HepG2 (cell line): ENCODE results near the gene SLC12A5. TPM values are rescaled to one million over a fixed set of nuclear protein-coding genes. Genes with fewer than 3 reads are reported as not detected.

Source experiments
- ATAC-seq: fragments of 200-7000 bp; cut with Tn5 transposase; 3 replicates; pipeline ENCODE4 v1.9.1; 2020; ENCODE audit warnings: mild to moderate bottlenecking, moderate library complexity
- BruUV-seq: library from RNA; stranded (reverse); fragments of 400-500 nt; replicated peaks from 2 replicates; lab custom pipeline; 2021; lab: Mats Ljungman, UMichigan
- CTCF ChIA-PET: fragments of 300-600 bp; formaldehyde crosslinking; extraction: SDS; loops from one replicate; lab custom pipeline; 2021; ENCODE audit warnings: low total read pairs, inconsistent platforms, low intra/inter-chr PET ratio; lab: Yijun Ruan, JAX
- POLR2A ChIA-PET: fragments of 350-600 bp; sonication (Branson Sonifier 250); formaldehyde crosslinking; loops from one replicate; lab custom pipeline; 2020; ENCODE audit warnings: antibody characterized with exemption, inconsistent platforms; lab: Yijun Ruan, JAX
- DNase-seq: peaks from one replicate; pipeline ENCODE4 v3.0.0-alpha.2; 2015; ENCODE audit warnings: low spot score
- FAIRE-seq: peaks from 3 replicates; lab custom pipeline; 2011; peaks lifted over from hg19 to GRCh38; lab: Jason Lieb, UNC
- H2AFZ ChIP-seq: one replicate; pipeline ENCODE4 v1.6.1; 2011; ENCODE audit warnings: low read length, inconsistent platforms
- H3K27ac ChIP-seq: fragments of 300-600 bp; 3 replicates; pipeline ENCODE4 v1.8.0; 2011; ENCODE audit warnings: mixed run types, mild to moderate bottlenecking, mixed read lengths, low read length, inconsistent platforms; ENCODE audit not compliant: insufficient read depth; ENCODE audit errors: extremely low read length
- H3K27me3 ChIP-seq, 2 experiments: fragments of 200-600 bp in 1 of 2; 2 replicates in 1 of 2; 3 replicates in 1 of 2; pipeline versions ENCODE4 v1.6.0 to v1.8.0; 2011; ENCODE audit warnings: low read length in 2 of 2, mild to moderate bottlenecking in 2 of 2, moderate library complexity in 2 of 2, inconsistent platforms in 1 of 2; ENCODE audit not compliant: insufficient read depth in 2 of 2, control insufficient read depth in 1 of 2
- H3K36me3 ChIP-seq, 2 experiments: fragments of 200-600 bp in 1 of 2; replicated peaks in 1 of 2; 2 replicates in 1 of 2; 3 replicates in 1 of 2; pipeline versions ENCODE4 v1.5.1 to v1.8.0; 2011; ENCODE audit warnings: low read length in 2 of 2, inconsistent platforms in 1 of 2; ENCODE audit not compliant: insufficient read depth in 2 of 2, control insufficient read depth in 1 of 2
- H3K4me1 ChIP-seq: 2 replicates; pipeline ENCODE4 v1.5.1; 2012; ENCODE audit warnings: low read length, inconsistent platforms; ENCODE audit not compliant: insufficient read depth
- H3K4me2 ChIP-seq: 2 replicates; pipeline ENCODE4 v1.6.0; 2011; ENCODE audit warnings: low read depth, low read length, inconsistent platforms
- H3K4me3 ChIP-seq, 3 experiments: fragments of 200-600 bp in 1 of 3; sonication (generic), shearing (Covaris generic) in 1 of 3; replicated peaks in 1 of 3; 2 replicates each; pipeline ENCODE4 v1.5.1; 2011 to 2016; ENCODE audit warnings: low read length in 3 of 3, inconsistent platforms in 2 of 3, low read depth in 2 of 3, mild to moderate bottlenecking in 2 of 3, control low read depth in 1 of 3, mixed read lengths in 1 of 3; ENCODE audit not compliant: insufficient read depth in 1 of 3
- H3K79me2 ChIP-seq: one replicate; pipeline ENCODE4 v1.6.1; 2011; ENCODE audit warnings: low read length, inconsistent platforms; ENCODE audit not compliant: insufficient read depth
- H3K9ac ChIP-seq: 2 replicates; pipeline ENCODE4 v1.6.0; 2011; ENCODE audit warnings: mild to moderate bottlenecking, low read depth, low read length, inconsistent platforms; ENCODE audit not compliant: insufficient read depth
- H3K9me3 ChIP-seq: 2 replicates; pipeline ENCODE4 v1.5.1; 2012; ENCODE audit warnings: mild to moderate bottlenecking, low read length
- H4K20me1 ChIP-seq: 2 replicates; pipeline ENCODE4 v1.6.0; 2011; ENCODE audit warnings: inconsistent platforms, mild to moderate bottlenecking, low read length, moderate library complexity; ENCODE audit not compliant: insufficient read depth
- ATAD3A ChIP-seq: sonication (generic); formaldehyde crosslinking; IDR thresholded peaks from 2 replicates; pipeline ENCODE4 v1.4.0; 2020; ENCODE audit warnings: missing genetic modification reagents
- CHD2 ChIP-seq: IDR thresholded peaks from 2 replicates; pipeline ENCODE4 v1.6.1; 2011; ENCODE audit warnings: low read depth, low read length, improper control_type of control experiment
- HMGXB4 ChIP-seq, 2 experiments: sonication (generic) in 1 of 2; formaldehyde crosslinking in 1 of 2; IDR thresholded peaks; 2 replicates each; pipeline versions ENCODE4 v1.4.0 to v1.6.1; 2018 to 2020; ENCODE audit warnings: missing genetic modification reagents in 2 of 2, borderline replicate concordance in 1 of 2, low read depth in 1 of 2, mild to moderate bottlenecking in 1 of 2, missing biosample characterization in 1 of 2
- KAT8 ChIP-seq: IDR thresholded peaks from 2 replicates; pipeline ENCODE4 v1.6.1; 2016; ENCODE audit warnings: missing genetic modification reagents, missing compliant biosample characterization
- KLF11 ChIP-seq: IDR thresholded peaks from 2 replicates; pipeline ENCODE4 v1.6.1; 2016; ENCODE audit warnings: missing compliant biosample characterization
- KLF6 ChIP-seq: IDR thresholded peaks from 2 replicates; pipeline ENCODE4 v1.8.0; 2016; ENCODE audit warnings: missing biosample characterization, missing genetic modification reagents
- MAFF ChIP-seq: IDR thresholded peaks from 2 replicates; pipeline ENCODE4 v1.6.1; 2011; ENCODE audit warnings: low read depth, low read length, improper control_type of control experiment
- MAFG ChIP-seq: sonication (generic); formaldehyde crosslinking; IDR thresholded peaks from 2 replicates; pipeline ENCODE4 v1.5.1; 2020; ENCODE audit warnings: mild to moderate bottlenecking, missing genetic modification reagents
- MEF2D ChIP-seq: sonication (generic); formaldehyde crosslinking; IDR thresholded peaks from 2 replicates; pipeline ENCODE4 v1.5.1; 2020; ENCODE audit warnings: mild to moderate bottlenecking, missing genetic modification reagents
- NFKB2 ChIP-seq: sonication (generic); formaldehyde crosslinking; IDR thresholded peaks from 2 replicates; pipeline ENCODE4 v1.4.0; 2020; ENCODE audit warnings: missing genetic modification reagents, borderline replicate concordance
- PITX1 ChIP-seq: sonication (generic); formaldehyde crosslinking; IDR thresholded peaks from 2 replicates; pipeline ENCODE4 v1.5.1; 2020; ENCODE audit warnings: mild to moderate bottlenecking, missing genetic modification reagents
- PLRG1 ChIP-seq: fragments of 450-650 bp; conservative IDR thresholded peaks from 2 replicates; pipeline ENCODE4 v1.6.1; 2016
- PPARG ChIP-seq: conservative IDR thresholded peaks from 2 replicates; pipeline ENCODE4 v1.6.1; 2016; ENCODE audit warnings: missing biosample characterization, missing genetic modification reagents
- RBM22 ChIP-seq: fragments of 200-400 bp; formaldehyde crosslinking; optimal IDR thresholded peaks from 2 replicates; pipeline ENCODE3; 2017; ENCODE audit warnings: mild to moderate bottlenecking, low read length, moderate library complexity
- THYN1 ChIP-seq: sonication (generic); formaldehyde crosslinking; IDR thresholded peaks from 2 replicates; pipeline ENCODE4 v1.8.1; 2023; ENCODE audit warnings: low read depth, mild to moderate bottlenecking, moderate library complexity, missing genetic modification reagents, borderline replicate concordance
- TP53 ChIP-seq: sonication (generic); formaldehyde crosslinking; conservative IDR thresholded peaks from 2 replicates; pipeline ENCODE4 v1.4.0; 2020; ENCODE audit warnings: missing genetic modification reagents
- ZC3H4 ChIP-seq: sonication (generic); formaldehyde crosslinking; IDR thresholded peaks from 2 replicates; pipeline ENCODE4 v1.4.0; 2020; ENCODE audit warnings: missing genetic modification reagents, borderline replicate concordance
- ZFX ChIP-seq: sonication (generic); formaldehyde crosslinking; IDR thresholded peaks from 2 replicates; pipeline ENCODE4 v1.4.0; 2020; ENCODE audit warnings: mild to moderate bottlenecking, low read depth, missing genetic modification reagents, moderate library complexity
- ZNF124 ChIP-seq: sonication (generic); formaldehyde crosslinking; IDR thresholded peaks from 2 replicates; pipeline ENCODE4 v1.4.0; 2020; ENCODE audit warnings: missing genetic modification reagents
- ZNF326 ChIP-seq: sonication (generic); formaldehyde crosslinking; IDR thresholded peaks from 2 replicates; pipeline ENCODE4 v1.4.0; 2020; ENCODE audit warnings: missing genetic modification reagents, borderline replicate concordance
- ZNF543 ChIP-seq: sonication (generic); formaldehyde crosslinking; IDR thresholded peaks from 2 replicates; pipeline ENCODE4 v1.4.0; 2020; ENCODE audit warnings: mild to moderate bottlenecking, missing genetic modification reagents
- WGBS: methylation state at CpG from one replicate; pipeline ENCODE4 v1.1.6; 2017; ENCODE audit warnings: low lambda C conversion rate; 5-methylcytosine and 5-hydroxymethylcytosine counted together
- in situ Hi-C: cut with HindIII; loops from 2 replicates; pipeline ENCODE4 v1.10.0; 2017; ENCODE audit warnings: low pct_unique_long_range_greater_than_20kb; ENCODE audit not compliant: extremely low pct_ligation_motif_present
- intact Hi-C: fragments of 100-400 bp; cut with micrococcal nuclease; formaldehyde crosslinking; loops from one replicate; pipeline ENCODE4 v1.10.0; 2022; ENCODE audit not compliant: unreplicated experiment
- polyA plus RNA-seq, 8 experiments: library from polyadenylated mRNA; depleted of rRNA in 3 of 8; stranded (reverse) in 7 of 8; unstranded in 1 of 8; fragments of >200 nt; fragmentation: Illumina TruSeq in 4 of 8; extraction: Trizol in 4 of 8; gene quantifications; 2 replicates each; pipeline versions ENCODE4 v1.2.1 to v1.2.3, GENCODE V29; 2011 to 2016; ENCODE audit warnings: low read depth in 4 of 8, missing spikeins in 1 of 8, mixed read lengths in 1 of 8; ENCODE audit not compliant: insufficient read depth in 1 of 8
- total RNA-seq, 5 experiments: library from RNA; depleted of rRNA; stranded (reverse); fragments of >200 nt; fragmentation: Illumina TruSeq; extraction: Trizol; gene quantifications; 2 replicates each; pipeline ENCODE4 v1.2.3, GENCODE V29; 2016; ENCODE audit warnings: low read depth in 1 of 5

The SLC12A5 gene
- total and polyA plus RNA-seq, 2 of the 13 experiments (the other 11 are each of a cell fraction or from before 2014, with no cell fraction given): 4.3 to 5.4 TPM

GRCh38 chr20:45985573-45985972 is 43.4 kb upstream of the SLC12A5 start (continued):
- peak; percentile 26; the same call in 1 of the 2 replicates for TF ChIP-seq ZFX
- TF ChIP-seq ATAD3A (CRISPR knock-in tag): 0 out of 2 replicates have a peak, but pooled peaks have one; percentile 16
- TF ChIP-seq MAFF: 0 out of 2 replicates have a peak, but pooled peaks have one; percentile 20

GRCh38 chr20:45987108-45987780 is 41.8 kb upstream of the SLC12A5 start:
- WGBS: 15% methylated on average over 10 of the region's 16 CpGs
- FAIRE-seq (peak; percentile 81), ATAC-seq (peak; percentile 96), DNase-seq (peak; percentile 73)
- ChIA-PET POLR2A (interaction anchor here (1.5 to 1.6 kb wide), 2 partner anchors 15 to 52 kb away, joined by 5 to 9 read pairs; partner anchors contain the start of gene ZNF335), CTCF (interaction anchor here (0.7 to 1.6 kb wide), 2 partner anchors 27 to 102 kb away, joined by 3 to 15 read pairs; no protein-coding TSS in a partner anchor)
- no peak overlapping the region for H3K4me3 ChIP-seq
- in situ Hi-C loops: no loop called here
- no peaks in the 10 kb centered on the region for H3K9me3 ChIP-seq
- intact Hi-C loops: no loop called here
- no peak overlapping the region for H3K4me2 ChIP-seq
- no peaks in the 10 kb centered on the region for H3K79me2 ChIP-seq
- no peaks in the 10 kb centered on the region for H3K4me1 ChIP-seq
- no TSS peak for BruUV-seq
- no peaks in the 10 kb centered on the region for H4K20me1 ChIP-seq
- no peak overlapping the region for H2AFZ ChIP-seq
- H3K36me3 ChIP-seq: no peaks in the 10 kb centered on the region
- peaks cover 0 to 13% of the 10 kb centered on the region in 2 experiments; a peak in 2 of 5 replicates for H3K27me3 ChIP-seq
- no peak overlapping the region for H3K27ac ChIP-seq
- H3K9ac ChIP-seq: no peak overlapping the region
- TF ChIP-seq PPARG (no peak), ZC3H4 (CRISPR knock-in tag) (no peak), ZNF326 (no peak), CHD2 (no peak), ZNF543 (CRISPR knock-in tag) (no peak), THYN1 (CRISPR knock-in tag) (no peak), KLF6 (CRISPR knock-in tag) (no peak), PLRG1 (no peak), TP53 (CRISPR knock-in tag) (no peak), MAFG (no peak), HMGXB4 (CRISPR knock-in tag; IDR thresholded peaks at IDR 0.05; ENCODE audit: borderline replicate concordance in 1 of 2, low read depth in 1 of 2) (peak; percentile 49 to 75; a peak in 2 of 4 replicates), MEF2D (no peak), ZNF124 (CRISPR knock-in tag) (no peak), PITX1 (CRISPR knock-in tag) (no peak), KAT8 (no peak), RBM22 (no peak), NFKB2 (CRISPR knock-in tag) (no peak), KLF11 (CRISPR knock-in tag) (no peak)
